ENCODE results near the gene LRRC4C.
"Not testable (repeated sequence)": the region's sequence is repeated elsewhere in the genome, so short reads cannot be mapped to it uniquely, and the experiment has no call there.

LRRC4C gene

GRCh38 chr11:40230821-40231220 is 1228.6 kb downstream of the LRRC4C start:
- DNase-seq (ENCODE audit: low spot score), result no peak

- DNase-seq (ENCODE audit: low spot score), result no peak
Observed at GRCh38 chr11:40228662-40229061, 1230.8 kb downstream of the LRRC4C start.

- no peak for DNase-seq (ENCODE audit: low spot score)
Observed at GRCh38 chr11:40227730-40228129, 1231.7 kb downstream of the LRRC4C start.

- no peak for DNase-seq (ENCODE audit: low spot score)
Observed at GRCh38 chr11:40226654-40227053, 1232.8 kb downstream of the LRRC4C start.

GRCh38 chr11:40223596-40224330 is 1235.7 kb downstream of the LRRC4C start:
- no peak for DNase-seq (ENCODE audit: low spot score)

- DNase-seq (ENCODE audit: low spot score), result no peak
Observed at GRCh38 chr11:40219401-40219800, 1240.1 kb downstream of the LRRC4C start.

GRCh38 chr11:40215556-40215955 is 1243.9 kb downstream of the LRRC4C start:
- DNase-seq (ENCODE audit: low spot score), result no peak

- DNase-seq (ENCODE audit: low spot score), result no peak
Observed at GRCh38 chr11:40207416-40207815, 1252.0 kb downstream of the LRRC4C start.

- no peak for DNase-seq (ENCODE audit: low spot score)
Observed at GRCh38 chr11:40204228-40204627, 1255.2 kb downstream of the LRRC4C start.

GRCh38 chr11:40203606-40204005 is 1255.8 kb downstream of the LRRC4C start:
- no peak for DNase-seq (ENCODE audit: low spot score)

GRCh38 chr11:40202589-40203270 is 1256.7 kb downstream of the LRRC4C start:
- no peak for DNase-seq (ENCODE audit: low spot score)

GRCh38 chr11:40192590-40192989 is 1266.9 kb downstream of the LRRC4C start:
- not testable (repeated sequence) for DNase-seq (ENCODE audit: low spot score)

- no peak for DNase-seq (ENCODE audit: low spot score)
Observed at GRCh38 chr11:40190294-40190693, 1269.2 kb downstream of the LRRC4C start.

- DNase-seq (ENCODE audit: low spot score), result no peak
Observed at GRCh38 chr11:40188848-40189247, 1270.6 kb downstream of the LRRC4C start.

GRCh38 chr11:40187295-40187694 is 1272.2 kb downstream of the LRRC4C start:
- no peak for DNase-seq (ENCODE audit: low spot score)

- DNase-seq (ENCODE audit: low spot score), result no peak
Observed at GRCh38 chr11:40186437-40187263, 1272.8 kb downstream of the LRRC4C start.

GRCh38 chr11:40185793-40186192 is 1273.7 kb downstream of the LRRC4C start:
- DNase-seq (ENCODE audit: low spot score), result no peak

GRCh38 chr11:40183073-40184064 is 1276.1 kb downstream of the LRRC4C start:
- DNase-seq (ENCODE audit: low spot score), result no peak

GRCh38 chr11:40179541-40179940 is 1279.9 kb downstream of the LRRC4C start:
- no peak for DNase-seq (ENCODE audit: low spot score)

GRCh38 chr11:40178470-40178869 is 1281.0 kb downstream of the LRRC4C start:
- no peak for DNase-seq (ENCODE audit: low spot score)

- no peak for DNase-seq (ENCODE audit: low spot score)
Observed at GRCh38 chr11:40175980-40176379, 1283.5 kb downstream of the LRRC4C start.

- DNase-seq (ENCODE audit: low spot score), result no peak
Observed at GRCh38 chr11:40170078-40170477, 1289.4 kb downstream of the LRRC4C start.
